ENCODE data around the gene ABHD3.
"Not testable (repeated sequence)": the region's sequence is repeated elsewhere in the genome, so short reads cannot be mapped to it uniquely, and the experiment has no call there.

ABHD3 gene

DNA sequence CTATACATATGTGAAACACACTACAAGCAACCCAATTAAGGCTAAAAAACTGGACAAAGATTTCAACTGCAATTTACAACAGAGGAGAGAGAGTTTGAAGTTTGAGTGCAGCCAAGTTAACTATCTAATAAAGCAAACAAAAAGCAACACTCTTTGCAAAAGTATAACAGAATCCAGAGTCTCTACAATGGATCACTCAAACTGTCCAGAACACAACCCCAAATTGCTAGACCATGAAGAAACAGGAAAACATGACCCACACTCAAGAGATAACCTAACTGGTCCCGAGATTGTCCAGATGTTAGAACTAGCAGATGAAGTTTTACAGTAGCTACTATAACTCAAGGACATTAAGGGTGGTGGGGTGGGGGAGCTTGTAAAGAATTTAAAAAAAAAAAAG is 14.8 kb downstream of the ABHD3 start:
- H3K27ac ChIP-seq = no peak overlapping the region
- H3K4me3 ChIP-seq = no peak overlapping the region
- H3K36me3 ChIP-seq (ENCODE audit: insufficient read depth, low read length) = peaks cover 54% of the 10 kb centered on the region
- TF ChIP-seq EZH2 (IDR thresholded peaks at IDR 0.05) (no peak), POLR2AphosphoS5 (IDR thresholded peaks at IDR 0.05; ENCODE audit: borderline replicate concordance, low read depth, low read length) (no peak), FOXP2 (optimal IDR thresholded peaks at IDR 0.05; ENCODE audit: control extremely low read depth, extremely low read length, insufficient read depth) (no peak)
- H3K9ac ChIP-seq (ENCODE audit: insufficient read length) = no peak overlapping the region
- DNase-seq (ENCODE audit: low read depth, low spot score) = no peak
- H3K9me3 ChIP-seq (ENCODE audit: low read depth, low read length) = peaks cover 4% of the 10 kb centered on the region

DNA sequence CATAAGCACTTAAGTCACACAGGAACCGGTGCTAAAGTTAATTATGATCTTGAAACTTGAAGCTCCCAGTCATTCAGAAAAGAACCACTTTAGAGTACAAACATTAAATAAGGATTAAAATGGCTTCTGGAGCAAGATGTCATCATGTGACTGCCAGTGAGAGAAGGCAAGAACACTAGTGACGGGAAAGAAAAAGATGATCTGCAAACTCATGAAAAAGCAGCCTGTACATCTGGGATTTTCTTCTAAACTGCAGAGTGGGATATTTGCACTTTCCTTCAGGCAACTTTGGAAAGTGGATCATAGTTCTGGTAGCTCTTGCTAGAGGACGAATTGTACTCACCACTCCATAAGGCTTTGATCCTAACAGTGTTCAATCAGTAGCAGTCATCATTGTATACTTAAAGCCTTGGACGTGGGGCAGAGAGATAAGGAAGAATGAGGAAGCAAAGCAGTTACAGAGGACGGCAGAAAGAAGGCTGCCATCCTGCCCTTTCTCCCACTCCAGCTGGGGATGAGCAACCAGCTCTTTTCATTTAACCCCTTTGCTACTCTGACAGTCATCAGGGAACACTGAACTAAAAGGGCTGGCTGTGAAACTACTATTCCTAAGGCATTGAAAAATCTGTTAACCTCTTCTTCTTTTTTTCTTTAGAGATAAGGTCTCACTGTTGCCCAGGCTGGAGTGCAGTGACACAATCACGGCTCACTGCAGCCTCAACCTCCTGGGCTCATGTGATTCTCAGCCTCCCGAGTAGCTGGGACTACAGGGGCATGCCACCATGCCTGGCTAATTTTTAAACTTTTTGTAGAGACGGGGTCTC is 18.1 kb downstream of the ABHD3 start:
- TF ChIP-seq POLR2AphosphoS5 (IDR thresholded peaks at IDR 0.05; ENCODE audit: borderline replicate concordance, low read depth, low read length) = no peak
- TF ChIP-seq EZH2 (IDR thresholded peaks at IDR 0.05) = no peak
- TF ChIP-seq FOXP2 (optimal IDR thresholded peaks at IDR 0.05; ENCODE audit: control extremely low read depth, extremely low read length, insufficient read depth) = no peak
- H3K36me3 ChIP-seq (ENCODE audit: insufficient read depth, low read length) = peaks cover 39% of the 10 kb centered on the region
- H3K9ac ChIP-seq (ENCODE audit: insufficient read length) = no peak overlapping the region
- no peak overlapping the region for H3K27ac ChIP-seq
- no peak for DNase-seq (ENCODE audit: low read depth, low spot score)
- H3K4me3 ChIP-seq = no peak overlapping the region
- H3K9me3 ChIP-seq (ENCODE audit: low read depth, low read length) = peaks cover 4% of the 10 kb centered on the region

DNA sequence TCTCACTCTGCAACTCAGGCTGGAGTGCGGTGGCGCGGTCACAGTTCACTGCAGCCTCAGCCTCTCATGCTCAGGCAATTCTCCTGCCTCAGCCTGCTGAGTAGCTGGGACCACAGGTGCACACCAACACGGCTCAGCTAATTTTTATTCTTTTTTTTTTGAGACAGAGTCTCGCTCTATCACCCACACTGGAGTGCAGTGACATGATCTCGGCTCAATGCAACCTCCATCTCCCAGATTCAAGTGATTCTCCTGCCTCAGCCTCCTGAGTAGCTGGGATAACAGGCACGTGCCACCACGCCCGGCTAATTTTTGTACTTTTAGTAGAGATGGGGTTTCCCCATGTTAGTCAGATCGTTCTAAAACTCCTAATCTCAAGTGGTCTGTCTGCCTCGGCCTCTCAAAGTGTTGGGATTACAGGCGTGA is 19.0 kb downstream of the ABHD3 start:
- H3K4me3 ChIP-seq; DNase-seq (ENCODE audit: low read depth, low spot score); H3K9ac ChIP-seq (ENCODE audit: insufficient read length); H3K9me3 ChIP-seq (ENCODE audit: low read depth, low read length): not testable (repeated sequence)
- Histone ChIP-seq H3K27ac (0 out of 2 replicates have a peak overlapping the region, but pooled peaks have one; percentile 13), H3K36me3 (ENCODE audit: insufficient read depth, low read length) (peaks cover 31% of the 10 kb centered on the region)

DNA sequence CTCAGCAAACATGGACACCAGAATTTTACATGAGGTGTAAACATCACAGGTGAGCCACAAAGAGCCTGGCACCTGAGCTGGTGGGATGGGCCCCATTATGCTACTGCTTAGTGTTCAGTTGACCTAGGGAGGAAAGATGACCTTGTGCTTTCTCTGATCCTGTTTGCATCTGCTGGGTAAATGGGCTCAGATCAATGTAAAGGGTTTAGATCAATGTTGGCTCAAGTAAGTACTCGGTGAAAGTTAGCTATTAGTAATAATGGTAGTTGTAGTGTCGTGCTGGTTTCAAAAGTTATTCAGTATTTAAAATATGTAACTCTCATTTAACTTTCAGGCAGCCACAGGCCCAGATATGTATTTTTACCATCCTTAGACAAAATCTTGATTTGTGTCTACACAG is 19.8 kb downstream of the ABHD3 start:
- H3K4me3 ChIP-seq = no peak overlapping the region
- no peak for TF ChIP-seq FOXP2 (optimal IDR thresholded peaks at IDR 0.05; ENCODE audit: control extremely low read depth, extremely low read length, insufficient read depth)
- no peak for TF ChIP-seq POLR2AphosphoS5 (IDR thresholded peaks at IDR 0.05; ENCODE audit: borderline replicate concordance, low read depth, low read length)
- no peak for TF ChIP-seq EZH2 (IDR thresholded peaks at IDR 0.05)
- H3K9me3 ChIP-seq (ENCODE audit: low read depth, low read length) = peaks cover 2% of the 10 kb centered on the region
- H3K27ac ChIP-seq = no peak overlapping the region
- no peak overlapping the region for H3K9ac ChIP-seq (ENCODE audit: insufficient read length)
- DNase-seq (ENCODE audit: low read depth, low spot score) = no peak
- H3K36me3 ChIP-seq (ENCODE audit: insufficient read depth, low read length) = peaks cover 24% of the 10 kb centered on the region

DNA sequence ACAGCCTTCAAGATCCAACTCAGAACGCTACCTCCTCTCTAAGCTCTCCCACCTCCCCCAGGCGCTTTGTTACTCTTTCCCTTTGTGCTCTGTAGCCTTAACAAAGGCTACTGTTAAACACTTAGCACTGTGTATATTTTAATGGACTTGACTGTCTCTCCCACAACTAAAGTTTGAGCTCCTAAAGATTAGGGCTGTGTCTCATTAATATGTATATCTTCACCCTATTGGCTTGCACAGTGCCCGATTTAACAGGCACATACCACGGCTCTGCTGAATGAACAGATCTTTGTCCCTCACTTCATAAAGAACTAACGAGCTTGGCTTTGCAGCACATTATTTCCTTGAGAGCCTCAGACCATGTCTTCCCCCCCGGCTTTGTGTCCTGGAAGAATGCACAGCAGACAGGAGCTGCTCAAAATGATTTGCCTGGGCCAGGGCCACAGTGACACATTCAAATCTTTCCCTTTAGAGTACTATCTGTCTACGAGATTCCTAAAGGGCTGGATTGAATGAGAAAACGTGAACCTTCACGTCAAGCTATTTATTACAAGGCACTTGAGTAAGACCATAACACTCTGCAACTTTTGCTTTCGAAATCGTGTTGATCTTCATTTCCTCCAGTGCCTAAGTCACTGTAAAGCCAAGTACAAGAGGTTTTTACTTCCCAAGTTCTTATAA is 22.1 kb downstream of the ABHD3 start:
- H3K9me3 ChIP-seq (ENCODE audit: low read depth, low read length) = no peaks in the 10 kb centered on the region
- TF ChIP-seq EZH2 (IDR thresholded peaks at IDR 0.05) = no peak
- no peak for TF ChIP-seq FOXP2 (optimal IDR thresholded peaks at IDR 0.05; ENCODE audit: control extremely low read depth, extremely low read length, insufficient read depth)
- no peak for TF ChIP-seq POLR2AphosphoS5 (IDR thresholded peaks at IDR 0.05; ENCODE audit: borderline replicate concordance, low read depth, low read length)
- peaks cover 7% of the 10 kb centered on the region for H3K36me3 ChIP-seq (ENCODE audit: insufficient read depth, low read length)
- H3K9ac ChIP-seq (ENCODE audit: insufficient read length) = peak overlapping the region; percentile 57
- peak overlapping the region; percentile 84 for H3K27ac ChIP-seq
- no peak for DNase-seq (ENCODE audit: low read depth, low spot score)
- H3K4me3 ChIP-seq = peak overlapping the region; percentile 56

DNA sequence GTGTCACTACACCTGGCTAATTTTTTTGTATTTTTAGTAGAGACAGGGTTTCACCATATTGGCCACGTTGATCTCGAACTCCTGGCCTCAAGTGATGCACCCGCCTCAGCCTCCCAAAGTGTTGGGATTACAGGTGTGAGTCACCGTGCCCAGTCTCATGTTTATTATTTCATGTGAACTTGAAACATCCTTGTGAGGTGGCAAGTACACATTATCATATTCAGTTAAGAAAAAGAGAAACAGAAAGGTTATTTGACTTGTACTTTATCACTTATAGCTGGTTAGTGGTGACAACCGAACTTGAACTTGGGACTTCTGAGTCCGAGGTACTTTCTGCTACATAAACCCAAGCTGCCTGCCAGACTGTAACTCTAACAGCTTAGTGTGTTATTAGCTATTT is 24.4 kb downstream of the ABHD3 start:
- Histone ChIP-seq H3K4me3 (no peak overlapping the region), H3K9ac (ENCODE audit: insufficient read length) (no peak overlapping the region), H3K9me3 (ENCODE audit: low read depth, low read length) (no peaks in the 10 kb centered on the region), H3K36me3 (ENCODE audit: insufficient read depth, low read length) (peaks cover 6% of the 10 kb centered on the region), H3K27ac (no peak overlapping the region)
- TF ChIP-seq FOXP2 (optimal IDR thresholded peaks at IDR 0.05; ENCODE audit: control extremely low read depth, extremely low read length, insufficient read depth) (no peak), POLR2AphosphoS5 (IDR thresholded peaks at IDR 0.05; ENCODE audit: borderline replicate concordance, low read depth, low read length) (no peak), EZH2 (IDR thresholded peaks at IDR 0.05) (no peak)
- no peak for DNase-seq (ENCODE audit: low read depth, low spot score)

DNA sequence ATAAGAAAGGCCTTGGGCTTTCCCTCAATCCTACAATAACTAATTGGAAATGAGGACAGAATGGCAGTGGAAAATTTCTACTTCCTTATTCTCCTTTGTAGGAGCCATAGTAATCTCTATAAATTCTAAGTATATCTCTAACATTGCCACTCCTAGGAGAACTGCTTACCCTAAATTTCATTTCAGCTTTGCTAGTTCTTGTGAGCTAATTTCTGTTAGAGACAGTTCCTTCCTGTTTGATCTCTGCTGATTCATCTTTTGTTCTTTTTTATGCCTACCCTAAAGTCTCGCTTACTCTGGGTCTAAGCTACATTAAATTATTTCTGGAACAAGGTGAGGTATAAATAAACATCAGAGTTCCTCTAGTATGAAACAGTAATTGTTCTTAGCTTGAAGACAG is 25.7 kb downstream of the ABHD3 start:
- H3K9ac ChIP-seq (ENCODE audit: insufficient read length) = no peak overlapping the region
- peaks cover 6% of the 10 kb centered on the region for H3K36me3 ChIP-seq (ENCODE audit: insufficient read depth, low read length)
- H3K9me3 ChIP-seq (ENCODE audit: low read depth, low read length) = no peaks in the 10 kb centered on the region
- DNase-seq (ENCODE audit: low read depth, low spot score) = no peak
- H3K4me3 ChIP-seq = no peak overlapping the region
- no peak for TF ChIP-seq EZH2 (IDR thresholded peaks at IDR 0.05)
- no peak for TF ChIP-seq FOXP2 (optimal IDR thresholded peaks at IDR 0.05; ENCODE audit: control extremely low read depth, extremely low read length, insufficient read depth)
- TF ChIP-seq POLR2AphosphoS5 (IDR thresholded peaks at IDR 0.05; ENCODE audit: borderline replicate concordance, low read depth, low read length) = no peak
- no peak overlapping the region for H3K27ac ChIP-seq

DNA sequence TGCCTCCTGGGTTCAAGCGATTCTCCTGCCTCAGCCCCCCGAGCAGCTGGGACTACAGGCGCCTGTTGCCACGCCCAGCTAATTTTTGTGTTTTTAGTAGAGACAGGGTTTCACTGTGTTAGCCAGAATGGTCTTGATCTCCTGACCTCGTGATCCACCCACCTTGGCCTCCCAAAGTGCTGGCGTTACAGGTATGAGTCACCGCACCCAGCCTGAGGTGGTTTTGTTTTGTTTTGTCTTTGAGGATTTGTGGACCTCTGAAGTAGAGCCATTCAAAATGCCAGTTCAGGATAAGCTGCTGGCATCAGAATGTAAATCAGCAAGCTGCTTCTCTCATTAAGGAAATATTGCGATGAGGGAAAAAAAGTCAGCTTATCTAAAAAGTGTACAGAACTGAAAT is 29.2 kb downstream of the ABHD3 start:
- not testable (repeated sequence) for H3K36me3 ChIP-seq (ENCODE audit: insufficient read depth, low read length); H3K27ac ChIP-seq; H3K9ac ChIP-seq (ENCODE audit: insufficient read length); H3K4me3 ChIP-seq; DNase-seq (ENCODE audit: low read depth, low spot score); H3K9me3 ChIP-seq (ENCODE audit: low read depth, low read length)
